SK-N-SH (cell line): ENCODE measurements around the gene CLEC10A. TPM values are rescaled to one million over a fixed set of nuclear protein-coding genes. Genes with fewer than 3 reads are reported as not detected.

Experiments used
- CTCF ChIA-PET: fragments of 300-600, 350-600 bp; formaldehyde crosslinking; extraction: SDS; loops from one replicate; lab custom pipeline; 2021; lab: Yijun Ruan, JAX
- POLR2A ChIA-PET: fragments of 350-600 bp; sonication (Branson Sonifier 250); formaldehyde crosslinking; extraction: SDS; loops from one replicate; lab custom pipeline; 2020; ENCODE audit warnings: antibody characterized with exemption, inconsistent platforms; lab: Yijun Ruan, JAX
- DNase-seq: peaks from one replicate; pipeline ENCODE4 v3.0.0; 2012
- H2AFZ ChIP-seq: fragments of 200-600 bp; sonication (generic); 2 replicates; pipeline ENCODE4 v1.8.1; 2016; ENCODE audit warnings: antibody characterized with exemption, mild to moderate bottlenecking, low read depth
- H3F3A ChIP-seq: fragments of 200-600 bp; sonication (generic); replicated peaks from 2 replicates; pipeline ENCODE3; 2016; ENCODE audit warnings: antibody characterized with exemption, mild to moderate bottlenecking; ENCODE audit not compliant: insufficient read depth
- H3K27ac ChIP-seq, 2 experiments: fragments of 200-500 bp in 1 of 2; fragments of 200-600 bp in 1 of 2; sonication (Bioruptor generic) in 1 of 2; sonication (generic), shearing (Covaris generic) in 1 of 2; 2 replicates each; pipeline versions ENCODE4 v1.5.1 to v1.6.1; 2014 to 2016; ENCODE audit warnings: low read depth in 2 of 2, inconsistent platforms in 1 of 2, low read length in 1 of 2, mild to moderate bottlenecking in 1 of 2, mixed read lengths in 1 of 2
- H3K27me3 ChIP-seq: fragments of 200-600 bp; sonication (generic), shearing (Covaris generic); 2 replicates; pipeline ENCODE4 v1.6.1; 2016; ENCODE audit warnings: mixed run types; ENCODE audit not compliant: insufficient read depth
- H3K36me3 ChIP-seq, 2 experiments: fragments of 200-500 bp in 1 of 2; fragments of 200-600 bp in 1 of 2; sonication (Bioruptor generic) in 1 of 2; sonication (generic) in 1 of 2; replicated peaks in 1 of 2; 2 replicates each; pipeline versions ENCODE3 to v1.5.1; 2014 to 2016; ENCODE audit warnings: low read length in 1 of 2, mild to moderate bottlenecking in 1 of 2; ENCODE audit not compliant: insufficient read depth in 2 of 2, control insufficient read depth in 1 of 2
- H3K4me1 ChIP-seq, 2 experiments: fragments of 200-500 bp in 1 of 2; fragments of 200-600 bp in 1 of 2; sonication (Bioruptor generic) in 1 of 2; sonication (generic), shearing (Covaris generic) in 1 of 2; 2 replicates each; pipeline versions ENCODE4 v1.5.1 to v1.6.1; 2014 to 2016; ENCODE audit warnings: low read depth in 1 of 2, low read length in 1 of 2, mixed run types in 1 of 2; ENCODE audit not compliant: insufficient read depth in 2 of 2, control insufficient read depth in 1 of 2
- H3K4me2 ChIP-seq: fragments of 200-600 bp; sonication (generic), shearing (Covaris generic); 2 replicates; pipeline ENCODE4 v1.6.1; 2017; ENCODE audit warnings: mixed run types
- H3K4me3 ChIP-seq, 2 experiments: fragments of 200-500 bp in 1 of 2; fragments of 200-600 bp in 1 of 2; sonication (Bioruptor generic) in 1 of 2; sonication (generic), shearing (Covaris generic) in 1 of 2; 2 replicates each; pipeline versions ENCODE4 v1.5.1 to v1.8.1; 2014 to 2016; ENCODE audit warnings: low read depth in 2 of 2, inconsistent platforms in 1 of 2, low read length in 1 of 2, mild to moderate bottlenecking in 1 of 2, mixed read lengths in 1 of 2, moderate library complexity in 1 of 2
- H3K79me2 ChIP-seq: fragments of 200-600 bp; sonication (generic); 2 replicates; pipeline ENCODE4 v1.8.1; 2017; ENCODE audit warnings: mild to moderate bottlenecking; ENCODE audit not compliant: insufficient read depth
- H3K9ac ChIP-seq: fragments of 200-600 bp; sonication (generic); 2 replicates; pipeline ENCODE4 v1.6.1; 2017; ENCODE audit warnings: mixed run types
- H3K9me2 ChIP-seq: fragments of 200-600 bp; sonication (generic); 2 replicates; pipeline ENCODE4 v1.6.1; 2017; ENCODE audit warnings: mixed run types
- H3K9me3 ChIP-seq: fragments of 200-600 bp; sonication (generic); 2 replicates; pipeline ENCODE4 v1.6.1; 2017; ENCODE audit warnings: mixed run types, mild to moderate bottlenecking, moderate library complexity
- H4K20me1 ChIP-seq: fragments of 200-600 bp; sonication (generic); 2 replicates; pipeline ENCODE4 v1.6.1; 2017; ENCODE audit warnings: mild to moderate bottlenecking, mixed run types; ENCODE audit not compliant: insufficient read depth
- CTCF ChIP-seq: fragments of 200-600 bp; sonication (generic); IDR thresholded peaks from 2 replicates; pipeline ENCODE4 v1.6.1; 2017; ENCODE audit warnings: antibody characterized with exemption, mild to moderate bottlenecking, moderate library complexity
- EP300 ChIP-seq, 2 experiments: IDR thresholded peaks; 2 replicates each; pipeline versions ENCODE4 v1.4.0 to v1.6.1; 2012; ENCODE audit warnings: borderline replicate concordance in 1 of 2, low read depth in 1 of 2, low read length in 1 of 2
- EZH2phosphoT487 ChIP-seq: fragments of 200-600 bp; sonication (generic); IDR thresholded peaks from 2 replicates; pipeline ENCODE4 v1.6.1; 2017; ENCODE audit warnings: low read depth, mixed run types, mild to moderate bottlenecking, antibody characterized with exemption, moderate library complexity, borderline replicate concordance
- FOXM1 ChIP-seq: IDR thresholded peaks from 2 replicates; pipeline ENCODE4 v1.4.0; 2012; ENCODE audit warnings: low read depth, mild to moderate bottlenecking
- JUND ChIP-seq: IDR thresholded peaks from 2 replicates; pipeline ENCODE4 v1.4.0; 2012
- MEF2A ChIP-seq: IDR thresholded peaks from 2 replicates; pipeline ENCODE4 v1.4.0; 2012; ENCODE audit warnings: low read depth, borderline replicate concordance
- NFIC ChIP-seq: IDR thresholded peaks from 2 replicates; pipeline ENCODE4 v1.4.0; 2012; ENCODE audit warnings: borderline replicate concordance
- NRF1 ChIP-seq: IDR thresholded peaks from 2 replicates; pipeline ENCODE4 v1.6.1; 2012; ENCODE audit warnings: low read depth, mild to moderate bottlenecking, low read length
- PBX3 ChIP-seq: IDR thresholded peaks from 2 replicates; pipeline ENCODE4; 2012
- POLR2AphosphoS5 ChIP-seq: IDR thresholded peaks from 2 replicates; pipeline ENCODE4 v1.6.1; 2012; ENCODE audit warnings: low read depth, low read length
- RCOR1 ChIP-seq: fragments of 150-350 bp; IDR thresholded peaks from 2 replicates; pipeline ENCODE4 v1.6.1; 2017; ENCODE audit warnings: antibody characterized with exemption, low read length
- REST ChIP-seq: IDR thresholded peaks from 2 replicates; pipeline ENCODE4 v1.6.1; 2012; ENCODE audit warnings: mild to moderate bottlenecking, low read depth, low read length, moderate library complexity
- SIN3A ChIP-seq: IDR thresholded peaks from 2 replicates; pipeline ENCODE4 v1.6.1; 2012; ENCODE audit warnings: low read depth, mild to moderate bottlenecking, low read length, moderate library complexity, borderline replicate concordance
- TCF12 ChIP-seq: IDR thresholded peaks from 2 replicates; pipeline ENCODE4 v1.4.0; 2012
- WGBS: methylation state at CpG from one replicate; pipeline ENCODE4 v1.1.6; 2017; ENCODE audit warnings: low lambda C conversion rate; 5-methylcytosine and 5-hydroxymethylcytosine counted together
- polyA plus RNA-seq, 3 experiments: library from polyadenylated mRNA; depleted of rRNA; stranded (reverse); fragments of >200 nt; gene quantifications; 2 replicates each; pipeline ENCODE4 v1.2.3, GENCODE V29; 2012

The CLEC10A gene
- polyA plus RNA-seq, 1 of the 3 experiments (the other 2 are of a cell fraction) = not detected

GRCh38 chr17:7080456-7081041 lies 498 bp upstream of the CLEC10A start:
- 18% methylated on average over 10 of the region's 10 CpGs for WGBS
- Histone ChIP-seq H3K4me3 (no peak overlapping the region), H3K9me3 (no peaks in the 10 kb centered on the region), H4K20me1 (no peaks in the 10 kb centered on the region), H2AFZ (no peak overlapping the region), H3K79me2 (no peaks in the 10 kb centered on the region), H3F3A (no peaks in the 10 kb centered on the region), H3K4me1 (no peaks in the 10 kb centered on the region), H3K36me3 (no peaks in the 10 kb centered on the region), H3K9ac (no peak overlapping the region), H3K9me2 (no peaks in the 10 kb centered on the region), H3K27ac (no peak overlapping the region), H3K4me2 (no peak overlapping the region), H3K27me3 (peaks cover 31% of the 10 kb centered on the region)
- ChIA-PET POLR2A (no interaction called here), CTCF (interaction anchor here (0.8 to 2.4 kb wide), 2 partner anchors 28 to 97 kb away, joined by 3 to 7 read pairs; no protein-coding TSS in a partner anchor)
- no peak for DNase-seq
- TF ChIP-seq EP300 (IDR thresholded peaks at IDR 0.05; ENCODE audit: borderline replicate concordance in 1 of 2, low read depth in 1 of 2, low read length in 1 of 2) (no peak), FOXM1 (no peak), POLR2AphosphoS5 (no peak), REST (no peak), JUND (no peak), CTCF (no peak), RCOR1 (no peak), TCF12 (no peak), NRF1 (no peak), NFIC (no peak)

GRCh38 chr17:7078711-7079110 lies 1.3 kb downstream of the CLEC10A start:
- no peak overlapping the region for H3K9ac ChIP-seq
- peaks cover 37% of the 10 kb centered on the region for H3K27me3 ChIP-seq
- H3K79me2 ChIP-seq = no peaks in the 10 kb centered on the region
- H3K4me3 ChIP-seq = no peak overlapping the region
- H4K20me1 ChIP-seq = no peaks in the 10 kb centered on the region
- H3K4me2 ChIP-seq = no peak overlapping the region
- no peaks in the 10 kb centered on the region for H3K36me3 ChIP-seq
- CTCF ChIA-PET = interaction anchor here (0.9 kb wide), 1 partner anchor 27 kb away, joined by 3 read pairs; no protein-coding TSS in a partner anchor
- POLR2A ChIA-PET = no interaction called here
- H3F3A ChIP-seq = no peaks in the 10 kb centered on the region
- H2AFZ ChIP-seq = no peak overlapping the region
- no peak overlapping the region for H3K27ac ChIP-seq
- H3K4me1 ChIP-seq = no peaks in the 10 kb centered on the region
- DNase-seq = no peak
- WGBS = 31% methylated on average over 10 of the region's 10 CpGs
- no peaks in the 10 kb centered on the region for H3K9me3 ChIP-seq
- H3K9me2 ChIP-seq = no peaks in the 10 kb centered on the region
- no peak for TF ChIP-seq REST
- TF ChIP-seq SIN3A = no peak
- TF ChIP-seq JUND = no peak
- no peak for TF ChIP-seq EZH2phosphoT487
- TF ChIP-seq PBX3 = no peak
- no peak for TF ChIP-seq TCF12
- no peak for TF ChIP-seq MEF2A
- TF ChIP-seq CTCF = no peak
- no peak for TF ChIP-seq FOXM1
